ENCODE data around the gene MBTPS1.

The MBTPS1 gene

GRCh38 chr16:84007520-84007919 is 109.2 kb downstream of the MBTPS1 start:
- DNase-seq (ENCODE audit: low spot score) (no peak), FAIRE-seq (no peak)

GRCh38 chr16:84005391-84005790 is 111.4 kb downstream of the MBTPS1 start:
- FAIRE-seq: no peak
- no peak for DNase-seq (ENCODE audit: low spot score)

- DNase-seq (ENCODE audit: low spot score) (no peak), FAIRE-seq (no peak)
Measured at GRCh38 chr16:84004442-84004841, 112.3 kb downstream of the MBTPS1 start.

Measured in RCC 7860 (cell line).